Ovary (tissue), 9 donors: Measurements from ENCODE around the gene IGFBP1. TPM values are rescaled to one million over a fixed set of nuclear protein-coding genes. Genes with fewer than 3 reads are reported as not detected.

Experiments used
- DNase-seq, 5 donors: peaks; one replicate each; pipeline ENCODE4 v3.0.0-alpha.2; 2019 to 2020
- H3K27ac ChIP-seq, 2 donors: fragments of 200-600 bp; one replicate each; pipeline versions ENCODE4 v1.5.1 to v1.8.0; 2019 to 2022
- H3K27me3 ChIP-seq: fragments of 200-600 bp; one replicate; pipeline ENCODE4 v1.8.0; 2022
- H3K36me3 ChIP-seq: fragments of 200-600 bp; sonication (generic); one replicate; pipeline ENCODE4 v1.5.1; 2019
- H3K4me1 ChIP-seq: one replicate; pipeline ENCODE4 v1.8.1; 2013; ENCODE audit warnings: mild to moderate bottlenecking, moderate library complexity; ENCODE audit not compliant: insufficient read depth
- H3K4me3 ChIP-seq: fragments of 200-600 bp; sonication (generic); one replicate; pipeline ENCODE4 v1.5.1; 2017
- H3K9me3 ChIP-seq, 2 donors: fragments of 200-600 bp in 1 of 2; sonication (generic) in 1 of 2; one replicate each; pipeline versions ENCODE4 v1.5.1 to v1.8.1; 2013 to 2019; ENCODE audit warnings: mild to moderate bottlenecking in 1 of 2, moderate library complexity in 1 of 2
- CTCF ChIP-seq, 3 donors: fragments of 450-650 bp in 2 of 3; fragments of 200-600 bp in 1 of 3; IDR thresholded peaks; one replicate each; pipeline versions ENCODE4 v1.5.1 to v1.8.0; 2016 to 2022; ENCODE audit warnings: antibody characterized with exemption in 3 of 3, mild to moderate bottlenecking in 1 of 3
- EP300 ChIP-seq: sonication (generic); formaldehyde crosslinking; IDR thresholded peaks from one replicate; pipeline ENCODE4 v1.6.1; 2017; ENCODE audit warnings: antibody characterized with exemption
- POLR2A ChIP-seq: fragments of 450-650 bp; IDR thresholded peaks from one replicate; pipeline ENCODE4 v1.6.1; 2017; ENCODE audit warnings: antibody characterized with exemption, mild to moderate bottlenecking, moderate library complexity
- WGBS, 3 donors: extraction: QIAGEN DNeasy Blood & Tissue Kit in 1 of 3; methylation state at CpG; one replicate each; pipeline versions ENCODE4 v1.1.5 to v1.1.7; 2013 to 2017; 5-methylcytosine and 5-hydroxymethylcytosine counted together
- intact Hi-C, 4 donors: fragments of 100-400 bp; cut with DNase I; formaldehyde crosslinking; loops; one replicate each; pipeline versions ENCODE4 v1.11.0 to v1.15.1; 2022 to 2023
- polyA plus RNA-seq, 2 donors: library from polyadenylated mRNA; stranded (reverse); fragments of 200-250 nt in 1 of 2; fragments of 350-450 nt in 1 of 2; fragmentation: Illumina TruSeq in 1 of 2; extraction: RNeasy Lipid Tissue Mini Kit (QIAGEN cat#74804) in 1 of 2; gene quantifications; one replicate each; pipeline ENCODE4 v1.2.3, GENCODE V29; 2013 to 2014
- total RNA-seq, 7 donors: library from RNA; depleted of rRNA in 2 of 7; stranded (reverse); fragments of >200 nt in 2 of 7; fragmentation: NEBNext Ultra II Directional in 3 of 7; extraction: Animal tissue kit (Norgen Biotek cat#: 25700) in 3 of 7; gene quantifications; one replicate each; pipeline versions ENCODE4 v1.1.0 to v1.2.4, GENCODE V29; 2016 to 2023
- donor health status: DM: no; HTN: no; CAD: no; lungs with moderate emphysema.
- donor health status: DM: no; HTN: no; CAD: no.
- donor health status: Bipolar disorder and iron deficiency.
- donor health status: DM: yes; HTN: yes; CAD: no.
- donor health status: DM: no; HTN: no; CAD: no.
- donor health status: DM: yes; HTN: yes; CAD: no.

Gene IGFBP1
- total and polyA plus RNA-seq, 9 donors = 1.1 to 197 (median 3.7) TPM; not detected in 1

DNA sequence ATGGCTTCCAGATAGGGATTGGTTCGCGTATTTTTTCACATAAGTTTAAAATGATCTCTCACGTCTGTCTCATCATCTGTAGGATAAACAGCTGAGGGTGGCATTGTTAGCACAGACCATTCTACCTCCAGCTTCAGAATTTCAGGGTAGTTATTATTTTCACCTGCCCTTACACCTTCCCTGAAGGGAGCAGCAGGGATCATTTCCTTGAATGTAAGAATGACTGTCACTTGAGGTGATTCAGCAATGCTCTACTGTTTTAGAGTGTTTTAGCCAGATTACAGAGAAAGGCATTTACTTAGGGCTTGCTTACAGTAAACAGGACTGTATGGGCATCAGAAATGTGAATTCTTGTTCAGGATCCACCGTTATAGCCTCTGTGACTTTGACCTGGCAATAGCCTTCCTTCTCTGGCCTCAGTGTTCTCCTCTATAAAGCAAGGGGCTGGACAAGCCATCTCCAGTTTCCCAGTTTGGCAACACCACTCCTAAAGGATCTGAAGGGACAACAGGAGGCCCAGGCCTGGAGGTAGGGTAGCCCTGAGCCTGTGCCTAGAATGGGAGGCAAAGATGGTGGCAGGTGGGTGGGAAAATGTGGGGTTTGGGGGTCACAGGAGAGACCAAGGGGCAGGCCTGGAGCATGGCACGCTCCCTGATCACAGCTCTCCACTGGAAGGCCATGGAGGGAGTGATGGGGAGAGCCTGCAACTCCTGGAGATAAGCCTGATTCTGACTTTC, 1.2 kb upstream of the IGFBP1 start:
- H3K4me1 ChIP-seq = peaks cover 3% of the 10 kb centered on the region
- H3K27me3 ChIP-seq = no peaks in the 10 kb centered on the region
- no peaks in the 10 kb centered on the region for H3K36me3 ChIP-seq
- 92 to 95% (median 94%) methylated on average over 5 of the region's 5 CpGs for WGBS, 3 donors
- no peak overlapping the region for H3K27ac ChIP-seq
- no peak for TF ChIP-seq CTCF (IDR thresholded peaks at IDR 0.05)
- TF ChIP-seq EP300 = no peak
- TF ChIP-seq POLR2A = no peak
- no peak overlapping the region for H3K4me3 ChIP-seq
- no peak for DNase-seq
- intact Hi-C loops = no loop called here
- H3K9me3 ChIP-seq = no peaks in the 10 kb centered on the region

GRCh38 chr7:45888993-45889366, 692 bp downstream of the IGFBP1 start:
- H3K4me3 ChIP-seq = peak overlapping the region; percentile 26
- TF ChIP-seq CTCF (IDR thresholded peaks at IDR 0.05) (no peak), POLR2A (no peak), EP300 (no peak)
- H3K36me3 ChIP-seq = no peaks in the 10 kb centered on the region
- H3K4me1 ChIP-seq = peaks cover 3% of the 10 kb centered on the region
- intact Hi-C loops = no loop called here
- H3K27me3 ChIP-seq = no peaks in the 10 kb centered on the region
- DNase-seq = no peak
- no peaks in the 10 kb centered on the region for H3K9me3 ChIP-seq
- WGBS, 3 donors = 24 to 53% (median 26%) methylated on average over 7 to 14 of the region's 14 CpGs
- H3K27ac ChIP-seq = no peak overlapping the region

GRCh38 chr7:45889367-45890067, 1.2 kb downstream of the IGFBP1 start:
- H3K4me1 ChIP-seq = peaks cover 3% of the 10 kb centered on the region
- no peaks in the 10 kb centered on the region for H3K36me3 ChIP-seq
- no peaks in the 10 kb centered on the region for H3K27me3 ChIP-seq
- H3K27ac ChIP-seq = no peak overlapping the region
- intact Hi-C loops = no loop called here
- WGBS, 3 donors = 73 to 80% (median 76%) methylated on average over 8 of the region's 8 CpGs
- no peak overlapping the region for H3K4me3 ChIP-seq
- no peaks in the 10 kb centered on the region for H3K9me3 ChIP-seq
- no peak for TF ChIP-seq POLR2A
- TF ChIP-seq EP300 = no peak
- TF ChIP-seq CTCF (IDR thresholded peaks at IDR 0.05) = no peak
- no peak for DNase-seq

DNA sequence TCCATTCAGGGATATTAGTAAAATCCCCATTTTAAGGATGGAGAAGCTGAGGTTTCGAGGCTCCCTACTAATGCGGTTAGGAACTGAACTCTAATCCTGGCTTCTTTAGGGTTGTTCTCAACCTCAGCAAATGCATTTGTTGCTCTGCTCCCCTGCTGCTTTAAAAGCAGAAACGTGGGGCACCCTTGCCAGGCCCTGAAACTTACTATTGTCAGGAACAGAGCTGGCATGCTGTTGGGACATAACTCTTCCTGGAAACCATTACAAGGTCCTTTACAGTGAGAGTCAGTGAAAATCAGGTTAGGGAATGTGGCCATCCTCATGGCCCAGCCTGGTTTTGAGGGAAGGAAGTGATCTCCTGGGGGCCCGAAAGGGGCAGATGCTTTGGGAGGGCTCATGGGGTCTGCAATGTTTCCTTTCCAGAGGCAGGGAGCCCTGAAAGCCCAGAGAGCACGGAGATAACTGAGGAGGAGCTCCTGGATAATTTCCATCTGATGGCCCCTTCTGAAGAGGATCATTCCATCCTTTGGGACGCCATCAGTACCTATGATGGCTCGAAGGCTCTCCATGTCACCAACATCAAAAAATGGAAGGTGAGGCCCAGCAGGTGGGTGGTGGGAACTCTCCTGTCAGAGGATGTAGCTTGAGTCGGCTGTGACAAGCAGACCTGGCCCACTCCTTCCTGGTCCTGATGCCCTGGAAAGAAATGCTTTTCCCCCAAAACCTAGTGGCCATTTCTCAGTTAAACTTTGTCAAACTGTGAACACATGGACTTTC, 2.0 kb downstream of the IGFBP1 start:
- TF ChIP-seq CTCF (IDR thresholded peaks at IDR 0.05) (no peak), POLR2A (no peak), EP300 (no peak)
- H3K4me1 ChIP-seq = peaks cover 3% of the 10 kb centered on the region
- H3K27ac ChIP-seq = no peak overlapping the region
- H3K27me3 ChIP-seq = no peaks in the 10 kb centered on the region
- no peak for DNase-seq
- no peaks in the 10 kb centered on the region for H3K9me3 ChIP-seq
- H3K4me3 ChIP-seq = no peak overlapping the region
- WGBS, 3 donors = 92 to 96% (median 92%) methylated on average over 8 of the region's 8 CpGs
- H3K36me3 ChIP-seq = no peaks in the 10 kb centered on the region
- intact Hi-C loops = no loop called here
